ENCODE results near the gene FSIP1. TPM values are rescaled to one million over a fixed set of nuclear protein-coding genes. Genes with fewer than 3 reads are reported as not detected.

Gene FSIP1
- total RNA-seq, 1 experiment from 2014 or later = 3.2 TPM

- Mint-ChIP-seq H3K4me3 (ENCODE audit: unreplicated experiment) (no peak overlapping the region), H3K36me3 (ENCODE audit: insufficient read depth, unreplicated experiment) (no peaks in the 10 kb centered on the region), H3K9me3 (ENCODE audit: unreplicated experiment) (no peaks in the 10 kb centered on the region), H3K27me3 (ENCODE audit: insufficient read depth, unreplicated experiment) (no peaks in the 10 kb centered on the region), H3K27ac (ENCODE audit: low read depth, unreplicated experiment) (no peak overlapping the region), H3K4me1 (ENCODE audit: insufficient read depth, unreplicated experiment) (no peaks in the 10 kb centered on the region)
- intact Hi-C loops (cut with micrococcal nuclease) = no loop called here
- ChIA-PET POLR2A (no interaction called here), CTCF (interaction anchor here (0.7 to 1.2 kb wide), 2 partner anchors 9 to 74 kb away, joined by 4 to 5 read pairs; no protein-coding TSS in a partner anchor)
- no peak for DNase-seq (ENCODE audit: unreplicated experiment)
- no peak for TF ChIP-seq CTCF (IDR thresholded peaks at IDR 0.05; ENCODE audit: unreplicated experiment)
- BruUV-seq (replicated peaks) = no TSS peak
Measured at GRCh38 chr15:39714251-39714650, 68.4 kb downstream of the FSIP1 start.

- Mint-ChIP-seq H3K4me1 (ENCODE audit: insufficient read depth, unreplicated experiment) (no peaks in the 10 kb centered on the region), H3K27me3 (ENCODE audit: insufficient read depth, unreplicated experiment) (no peaks in the 10 kb centered on the region), H3K4me3 (ENCODE audit: unreplicated experiment) (no peak overlapping the region), H3K9me3 (ENCODE audit: unreplicated experiment) (no peaks in the 10 kb centered on the region), H3K27ac (ENCODE audit: low read depth, unreplicated experiment) (no peak overlapping the region), H3K36me3 (ENCODE audit: insufficient read depth, unreplicated experiment) (no peaks in the 10 kb centered on the region)
- intact Hi-C loops (cut with micrococcal nuclease) = no loop called here
- no peak for DNase-seq (ENCODE audit: unreplicated experiment)
- POLR2A ChIA-PET = no interaction called here
- no TSS peak for BruUV-seq (replicated peaks)
- CTCF ChIA-PET = interaction anchor here (1.2 kb wide), 1 partner anchor 9 kb away, joined by 4 read pairs; no protein-coding TSS in a partner anchor
- no peak for TF ChIP-seq CTCF (IDR thresholded peaks at IDR 0.05; ENCODE audit: unreplicated experiment)
Measured at GRCh38 chr15:39713846-39714245, 68.8 kb downstream of the FSIP1 start.

DNA sequence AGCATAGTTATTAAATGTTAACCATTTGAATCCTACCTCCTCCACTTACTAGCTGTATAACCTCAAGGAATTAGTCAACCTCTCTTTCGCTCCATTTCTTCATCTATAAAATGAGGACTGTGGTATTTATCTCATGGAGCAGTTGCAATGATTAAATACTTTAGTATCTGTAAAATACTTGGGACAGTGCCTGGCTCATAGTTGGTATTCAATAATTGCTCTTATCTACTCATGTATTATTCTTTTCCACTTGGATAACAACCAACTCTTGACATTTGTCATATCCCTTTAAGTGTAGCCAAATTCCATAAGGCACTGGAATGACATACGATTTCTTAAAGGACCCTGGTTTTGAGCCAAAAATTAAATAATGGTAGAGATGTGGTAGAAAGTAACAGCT, 72.0 kb downstream of the FSIP1 start:
- Mint-ChIP-seq H3K4me3 (ENCODE audit: unreplicated experiment) (no peak overlapping the region), H3K4me1 (ENCODE audit: insufficient read depth, unreplicated experiment) (no peaks in the 10 kb centered on the region), H3K36me3 (ENCODE audit: insufficient read depth, unreplicated experiment) (no peaks in the 10 kb centered on the region), H3K27ac (ENCODE audit: low read depth, unreplicated experiment) (no peak overlapping the region), H3K27me3 (ENCODE audit: insufficient read depth, unreplicated experiment) (no peaks in the 10 kb centered on the region), H3K9me3 (ENCODE audit: unreplicated experiment) (no peaks in the 10 kb centered on the region)
- TF ChIP-seq CTCF (IDR thresholded peaks at IDR 0.05; ENCODE audit: unreplicated experiment) = no peak
- DNase-seq (ENCODE audit: unreplicated experiment) = no peak
- ChIA-PET POLR2A (interaction anchor here (0.6 kb wide), 1 partner anchor 553 kb away, joined by 6 read pairs; no protein-coding TSS in a partner anchor), CTCF (no interaction called here)
- BruUV-seq (replicated peaks) = no TSS peak
- intact Hi-C loops (cut with micrococcal nuclease) = no loop called here

DNA sequence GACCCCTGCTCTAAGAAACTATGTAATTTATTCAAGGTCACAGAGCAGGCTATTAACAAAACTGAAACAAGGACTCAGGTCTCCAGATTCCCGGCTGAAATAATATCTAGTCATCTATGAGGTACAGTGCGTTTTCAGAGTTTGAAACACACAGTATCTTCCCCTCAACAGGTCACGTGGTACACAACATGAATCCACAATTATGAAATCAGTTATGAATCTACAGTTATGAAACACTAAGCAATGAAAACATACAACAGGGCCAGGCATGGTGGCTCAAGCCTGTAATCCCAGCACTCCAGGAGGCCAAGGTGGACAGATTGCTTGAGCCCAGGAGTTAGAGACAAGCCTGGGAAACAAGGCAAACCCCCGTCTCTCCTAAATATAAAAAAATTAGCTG, 72.7 kb downstream of the FSIP1 start:
- peak; percentile 44 for DNase-seq (ENCODE audit: unreplicated experiment)
- peaks cover under 1% of the 10 kb centered on the region for H3K4me1 Mint-ChIP-seq (ENCODE audit: insufficient read depth, unreplicated experiment)
- POLR2A ChIA-PET = no interaction called here
- intact Hi-C loops (cut with micrococcal nuclease) = no loop called here
- TF ChIP-seq CTCF (IDR thresholded peaks at IDR 0.05; ENCODE audit: unreplicated experiment) = no peak
- H3K27ac Mint-ChIP-seq (ENCODE audit: low read depth, unreplicated experiment) = no peak overlapping the region
- no peak overlapping the region for H3K4me3 Mint-ChIP-seq (ENCODE audit: unreplicated experiment)
- BruUV-seq (replicated peaks) = no TSS peak
- CTCF ChIA-PET = no interaction called here
- no peaks in the 10 kb centered on the region for H3K9me3 Mint-ChIP-seq (ENCODE audit: unreplicated experiment)
- H3K36me3 Mint-ChIP-seq (ENCODE audit: insufficient read depth, unreplicated experiment) = no peaks in the 10 kb centered on the region
- no peaks in the 10 kb centered on the region for H3K27me3 Mint-ChIP-seq (ENCODE audit: insufficient read depth, unreplicated experiment)
